ENCODE measurements around the gene MRPL43.
"Not testable (repeated sequence)": the region's sequence is repeated elsewhere in the genome, so short reads cannot be mapped to it uniquely, and the experiment has no call there.

Gene MRPL43

GRCh38 chr10:100986952-100987684, at the start of gene MRPL43, which contains the start of gene TWNK:
MRPL43 (minus strand) TSS chr10:100987497; CDS start chr10:100987443, 54 bp downstream.
TWNK (plus strand) TSS chr10:100987543; CDS start chr10:100988211, 668 bp downstream.
- DNase-seq (ENCODE audit: low read depth): peak; percentile 51

- no peak for DNase-seq (ENCODE audit: low read depth)
Observed at GRCh38 chr10:101036726-101037125, 49.4 kb upstream of the MRPL43 start.

- no peak for DNase-seq (ENCODE audit: low read depth)
Observed at GRCh38 chr10:101035916-101036702, 48.8 kb upstream of the MRPL43 start.

- no peak for DNase-seq (ENCODE audit: low read depth)
Observed at GRCh38 chr10:101035314-101035713, 48.0 kb upstream of the MRPL43 start.

- not testable (repeated sequence) for DNase-seq (ENCODE audit: low read depth)
Observed at GRCh38 chr10:101034404-101034803, 47.1 kb upstream of the MRPL43 start.

GRCh38 chr10:101033276-101033675, 46.0 kb upstream of the MRPL43 start:
- DNase-seq (ENCODE audit: low read depth): no peak

- DNase-seq (ENCODE audit: low read depth): peak; percentile 79
Observed at GRCh38 chr10:101032637-101033224, 45.4 kb upstream of the MRPL43 start.

- DNase-seq (ENCODE audit: low read depth): peak; percentile 73
Observed at GRCh38 chr10:101031796-101032636, 44.7 kb upstream of the MRPL43 start.

- peak; percentile 96 for DNase-seq (ENCODE audit: low read depth)
Observed at GRCh38 chr10:101031128-101031795, 44.0 kb upstream of the MRPL43 start, which contains the start of the genes PDZD7 and SFXN3. PDZD7 (minus strand) TSS chr10:101031129; CDS start chr10:101030219, 910 bp downstream. SFXN3 (plus strand) TSS chr10:101031234; CDS start chr10:101034695, 3,461 bp downstream.

GRCh38 chr10:101030496-101031127, 43.3 kb upstream of the MRPL43 start:
- DNase-seq (ENCODE audit: low read depth): no peak

GRCh38 chr10:101029520-101030295, 42.4 kb upstream of the MRPL43 start:
- no peak for DNase-seq (ENCODE audit: low read depth)

GRCh38 chr10:101028446-101029337, 41.4 kb upstream of the MRPL43 start:
- DNase-seq (ENCODE audit: low read depth): no peak

- no peak for DNase-seq (ENCODE audit: low read depth)
Observed at GRCh38 chr10:101027106-101027720, 39.9 kb upstream of the MRPL43 start.

- no peak for DNase-seq (ENCODE audit: low read depth)
Observed at GRCh38 chr10:101022967-101023705, 35.8 kb upstream of the MRPL43 start.

- no peak for DNase-seq (ENCODE audit: low read depth)
Observed at GRCh38 chr10:101021692-101022251, 34.5 kb upstream of the MRPL43 start.

- DNase-seq (ENCODE audit: low read depth): no peak
Observed at GRCh38 chr10:101021239-101021638, 33.9 kb upstream of the MRPL43 start.

GRCh38 chr10:101020427-101021075, 33.3 kb upstream of the MRPL43 start:
- no peak for DNase-seq (ENCODE audit: low read depth)

All from fibroblast of gingiva (primary cell).